ENCODE results near the gene NPPA. TPM values are rescaled to one million over a fixed set of nuclear protein-coding genes. Genes with fewer than 3 reads are reported as not detected.

Gene NPPA
- total and polyA plus RNA-seq, 2 donors (not counting 1 experiment from before 2014, with no cell fraction given) = not detected

DNA sequence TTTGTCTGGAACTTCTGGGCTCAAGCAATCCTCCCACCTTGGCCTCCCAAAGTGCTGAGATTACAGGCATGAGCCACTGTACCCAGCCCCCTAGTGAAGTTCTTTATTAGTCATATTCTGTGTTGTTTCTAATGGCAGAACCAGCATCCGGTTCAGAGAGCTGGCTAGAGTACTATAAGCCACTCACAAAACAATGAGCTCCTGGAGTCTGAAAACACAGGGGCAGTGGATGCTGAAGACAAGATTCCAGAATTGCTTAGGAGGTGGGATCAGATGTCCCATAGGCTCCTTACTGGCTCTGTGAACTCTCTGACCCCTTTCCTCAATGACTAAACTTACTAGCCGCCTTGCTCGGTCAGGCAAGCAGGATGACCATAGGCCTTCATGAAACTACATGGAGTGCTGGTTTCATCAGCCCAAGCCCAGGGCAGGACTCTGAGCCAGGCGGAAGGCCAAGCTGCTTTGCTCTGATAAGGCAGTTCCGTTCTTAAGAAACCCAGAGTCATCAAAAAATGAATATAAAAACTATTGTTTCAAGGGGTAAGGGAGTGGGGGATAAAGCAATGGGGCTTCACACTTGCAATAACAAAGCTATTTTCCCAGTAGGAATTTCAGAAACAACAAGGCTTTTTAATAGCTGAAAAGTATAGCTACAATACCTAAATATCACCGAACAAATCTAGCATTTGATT lies 49.9 kb downstream of the NPPA start:
- no peak overlapping the region for H3K9ac ChIP-seq (ENCODE audit: insufficient read depth, low read length)
- H3K4me3 ChIP-seq (replicated peaks in 1 of 4; ENCODE audit: control extremely low read depth in 1 of 4, insufficient read depth in 1 of 4, low read depth in 3 of 4, low read length in 4 of 4) = no peak overlapping the region
- peak; percentile 25 to 78 for DNase-seq (ENCODE audit: low read depth in 2 of 2)
- H3K4me1 ChIP-seq (ENCODE audit: control insufficient read depth, extremely low read depth, insufficient read depth, low read length) = peaks cover 13% of the 10 kb centered on the region
- no peaks in the 10 kb centered on the region for H3K9me3 ChIP-seq (ENCODE audit: control insufficient read depth, insufficient read depth, low read depth, low read length)
- H4K20me1 ChIP-seq (ENCODE audit: control insufficient read depth, extremely low read depth, insufficient read depth, low read length) = no peaks in the 10 kb centered on the region
- no peak overlapping the region for H3K27ac ChIP-seq (ENCODE audit: insufficient read depth, low read length)
- H2AFZ ChIP-seq (ENCODE audit: low read length) = no peak overlapping the region
- peaks cover 18% of the 10 kb centered on the region for H3K79me2 ChIP-seq (ENCODE audit: control insufficient read depth, insufficient read depth, low read length)
- TF ChIP-seq EZH2 (IDR thresholded peaks at IDR 0.05; ENCODE audit: low read length, missing control alignments) = no peak
- TF ChIP-seq, protein P1, sequence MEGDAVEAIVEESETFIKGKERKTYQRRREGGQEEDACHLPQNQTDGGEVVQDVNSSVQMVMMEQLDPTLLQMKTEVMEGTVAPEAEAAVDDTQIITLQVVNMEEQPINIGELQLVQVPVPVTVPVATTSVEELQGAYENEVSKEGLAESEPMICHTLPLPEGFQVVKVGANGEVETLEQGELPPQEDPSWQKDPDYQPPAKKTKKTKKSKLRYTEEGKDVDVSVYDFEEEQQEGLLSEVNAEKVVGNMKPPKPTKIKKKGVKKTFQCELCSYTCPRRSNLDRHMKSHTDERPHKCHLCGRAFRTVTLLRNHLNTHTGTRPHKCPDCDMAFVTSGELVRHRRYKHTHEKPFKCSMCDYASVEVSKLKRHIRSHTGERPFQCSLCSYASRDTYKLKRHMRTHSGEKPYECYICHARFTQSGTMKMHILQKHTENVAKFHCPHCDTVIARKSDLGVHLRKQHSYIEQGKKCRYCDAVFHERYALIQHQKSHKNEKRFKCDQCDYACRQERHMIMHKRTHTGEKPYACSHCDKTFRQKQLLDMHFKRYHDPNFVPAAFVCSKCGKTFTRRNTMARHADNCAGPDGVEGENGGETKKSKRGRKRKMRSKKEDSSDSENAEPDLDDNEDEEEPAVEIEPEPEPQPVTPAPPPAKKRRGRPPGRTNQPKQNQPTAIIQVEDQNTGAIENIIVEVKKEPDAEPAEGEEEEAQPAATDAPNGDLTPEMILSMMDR (conservative IDR thresholded peaks at IDR 0.05 in 1 of 2, IDR thresholded peaks at IDR 0.05 in 1 of 2; ENCODE audit: low read depth in 1 of 2, low read length in 2 of 2) = no peak
- no peaks in the 10 kb centered on the region for H3K27me3 ChIP-seq (ENCODE audit: control insufficient read depth, insufficient read depth, low read length)
- H3K4me2 ChIP-seq (ENCODE audit: extremely low read depth, insufficient read depth, low read length) = no peak overlapping the region
- H3K36me3 ChIP-seq (ENCODE audit: control insufficient read depth, insufficient read depth, low read length) = peaks cover 34% of the 10 kb centered on the region

DNA sequence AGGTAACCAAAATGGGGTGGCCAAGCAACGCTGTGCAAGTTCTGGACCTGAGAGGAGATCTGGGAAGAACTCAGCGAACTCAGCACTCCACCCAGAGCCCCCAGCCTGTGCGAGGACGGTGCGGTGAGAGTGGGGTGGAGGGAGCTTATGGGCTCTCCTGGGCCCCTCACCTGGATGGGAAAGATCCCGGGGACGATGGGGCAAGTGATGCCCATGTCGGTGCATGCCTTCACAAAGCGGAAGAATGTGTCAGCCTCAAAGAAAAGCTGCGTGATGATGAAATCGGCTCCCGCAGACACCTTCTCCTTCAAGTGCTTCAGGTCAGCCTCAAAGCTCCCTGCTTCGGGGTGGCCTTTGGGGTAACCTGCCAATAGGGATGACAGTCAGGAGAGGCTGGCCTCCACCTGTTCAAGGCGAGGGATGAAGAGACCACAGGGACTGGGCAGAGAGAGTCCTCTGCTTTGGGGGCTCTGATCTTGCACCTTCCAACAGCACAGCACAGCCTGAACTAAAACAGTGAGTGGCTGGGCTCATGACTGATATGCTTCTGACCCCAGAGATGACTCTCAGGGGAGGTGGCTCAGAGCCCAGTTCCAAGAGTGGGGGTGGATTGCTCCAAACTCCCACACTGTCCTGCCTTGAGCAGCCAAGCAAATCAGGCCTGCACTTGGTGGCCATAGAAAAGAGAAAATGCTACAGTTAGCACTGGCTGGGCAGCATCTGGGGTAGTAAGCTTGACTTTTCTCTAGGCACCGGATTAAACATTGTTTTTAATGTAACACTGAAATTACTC lies 51.4 kb downstream of the NPPA start:
- TF ChIP-seq, protein P1 (conservative IDR thresholded peaks at IDR 0.05 in 1 of 2, IDR thresholded peaks at IDR 0.05 in 1 of 2; ENCODE audit: low read depth in 1 of 2, low read length in 2 of 2) = no peak
- no peak for TF ChIP-seq EZH2 (IDR thresholded peaks at IDR 0.05; ENCODE audit: low read length, missing control alignments)
- Histone ChIP-seq H3K27ac (ENCODE audit: insufficient read depth, low read length) (peak overlapping the region; percentile 34), H3K9ac (ENCODE audit: insufficient read depth, low read length) (no peak overlapping the region), H3K79me2 (ENCODE audit: control insufficient read depth, insufficient read depth, low read length) (peaks cover 6% of the 10 kb centered on the region), H3K4me2 (ENCODE audit: extremely low read depth, insufficient read depth, low read length) (no peak overlapping the region), H2AFZ (ENCODE audit: low read length) (no peak overlapping the region), H3K4me3 (replicated peaks in 1 of 4; ENCODE audit: control extremely low read depth in 1 of 4, insufficient read depth in 1 of 4, low read depth in 3 of 4, low read length in 4 of 4) (no peak overlapping the region), H3K9me3 (ENCODE audit: control insufficient read depth, insufficient read depth, low read depth, low read length) (no peaks in the 10 kb centered on the region), H3K4me1 (ENCODE audit: control insufficient read depth, extremely low read depth, insufficient read depth, low read length) (peaks cover 19% of the 10 kb centered on the region), H3K27me3 (ENCODE audit: control insufficient read depth, insufficient read depth, low read length) (no peaks in the 10 kb centered on the region), H4K20me1 (ENCODE audit: control insufficient read depth, extremely low read depth, insufficient read depth, low read length) (no peaks in the 10 kb centered on the region), H3K36me3 (ENCODE audit: control insufficient read depth, insufficient read depth, low read length) (peaks cover 39% of the 10 kb centered on the region)
- peak in 1 of 2 donors; percentile 23 for DNase-seq (ENCODE audit: low read depth in 2 of 2)

Other genes with a start within 250 kb of the NPPA start
- gene FBXO2, start 193.4 kb downstream of the NPPA start, total RNA-seq = 2.3 and 2.6 TPM in 2 replicates
- gene FBXO2, start 193.4 kb downstream of the NPPA start, polyA plus RNA-seq = 0.81 and 0.87 TPM in 2 replicates
- gene FBXO44, start 192.9 kb downstream of the NPPA start, total RNA-seq = 17.8 and 19.5 TPM in 2 replicates
- gene FBXO44, start 192.9 kb downstream of the NPPA start, polyA plus RNA-seq = 7.9 and 8.1 TPM in 2 replicates
- gene FBXO6, start 183.6 kb downstream of the NPPA start, total RNA-seq = 7.4 and 11.4 TPM in 2 replicates
- 7.3 and 8.0 TPM in 2 replicates for gene FBXO6, start 183.6 kb downstream of the NPPA start, polyA plus RNA-seq
- gene MAD2L2, start 166.6 kb downstream of the NPPA start, total RNA-seq = 43.4 and 48.9 TPM in 2 replicates
- 35.0 and 59.3 TPM in 2 replicates for gene MAD2L2, start 166.6 kb downstream of the NPPA start, polyA plus RNA-seq
- gene DRAXIN, start 156.1 kb downstream of the NPPA start, total RNA-seq = 0.50 and 0.51 TPM in 2 replicates
- 0.03 and 0.21 TPM in 2 replicates for gene DRAXIN, start 156.1 kb downstream of the NPPA start, polyA plus RNA-seq
- gene AGTRAP, start 111.6 kb downstream of the NPPA start, total RNA-seq = 47.3 and 58.8 TPM in 2 replicates
- gene AGTRAP, start 111.6 kb downstream of the NPPA start, polyA plus RNA-seq = 21.0 and 25.5 TPM in 2 replicates
- 0.99 and 1.3 TPM in 2 replicates for gene C1orf167, start 85.6 kb downstream of the NPPA start, total RNA-seq
- gene C1orf167, start 85.6 kb downstream of the NPPA start, polyA plus RNA-seq = 0.28 and 0.39 TPM in 2 replicates
- 56.5 and 87.4 TPM in 2 replicates for gene MTHFR, start 41.8 kb downstream of the NPPA start, total RNA-seq
- 13.3 and 16.3 TPM in 2 replicates for gene MTHFR, start 41.8 kb downstream of the NPPA start, polyA plus RNA-seq
- gene CLCN6, start 41.6 kb downstream of the NPPA start, total RNA-seq = 10.3 and 19.3 TPM in 2 replicates
- gene CLCN6, start 41.6 kb downstream of the NPPA start, polyA plus RNA-seq = 13.8 and 15.3 TPM in 2 replicates
- not detected in 2 replicates for gene NPPB, start 11.2 kb upstream of the NPPA start, total RNA-seq
- gene NPPB, start 11.2 kb upstream of the NPPA start, polyA plus RNA-seq = not detected in 2 replicates
- 38.8 and 39.3 TPM in 2 replicates for gene KIAA2013, start 78.6 kb upstream of the NPPA start, total RNA-seq
- 31.7 and 35.3 TPM in 2 replicates for gene KIAA2013, start 78.6 kb upstream of the NPPA start, polyA plus RNA-seq
- 137 and 210 TPM in 2 replicates for gene PLOD1, start 86.9 kb upstream of the NPPA start, total RNA-seq
- gene PLOD1, start 86.9 kb upstream of the NPPA start, polyA plus RNA-seq = 162 and 278 TPM in 2 replicates
- gene MFN2, start 132.7 kb upstream of the NPPA start, total RNA-seq = 40.8 and 52.5 TPM in 2 replicates
- gene MFN2, start 132.7 kb upstream of the NPPA start, polyA plus RNA-seq = 50.6 and 68.7 TPM in 2 replicates
- gene MIIP, start 171.7 kb upstream of the NPPA start, total RNA-seq = 27.1 and 28.8 TPM in 2 replicates
- 5.2 and 7.1 TPM in 2 replicates for gene MIIP, start 171.7 kb upstream of the NPPA start, polyA plus RNA-seq
- 0.26 TPM in 1 of 2 replicates, not detected in the other for gene TNFRSF8, start 215.5 kb upstream of the NPPA start, total RNA-seq
- gene TNFRSF8, start 215.5 kb upstream of the NPPA start, polyA plus RNA-seq = 0.05 and 0.15 TPM in 2 replicates

Measured in fibroblast of lung (primary cell).